Activated naive CD8-positive, alpha-beta T cell treated with anti-CD3 and anti-CD28 coated beads, Interleukin-2, amount 10 ng/mL, durations not matched to agents 7 days and 5 days (primary cell): ENCODE results near the gene RING1. TPM values are rescaled to one million over a fixed set of nuclear protein-coding genes. Genes with fewer than 3 reads are reported as not detected.

Experiments
- ATAC-seq: fragments of 150-1000 bp; cut with Tn5 transposase; one replicate; pipeline ENCODE4 v1.10.0; 2021; ENCODE audit warnings: low read depth, moderate library complexity
- POLR2A ChIA-PET: fragments of 350-600 bp; sonication (Branson Sonifier 250); formaldehyde crosslinking; loops from one replicate; lab custom pipeline; 2021; ENCODE audit warnings: antibody characterized with exemption; lab: Charles Lee
- DNase-seq: peaks from one replicate; pipeline ENCODE4 v3.0.0; 2021
- H3K27ac Mint-ChIP-seq: one replicate; pipeline ENCODE4 v1.8.0; 2022; ENCODE audit warnings: mild to moderate bottlenecking, mixed read lengths
- H3K27me3 Mint-ChIP-seq: one replicate; pipeline ENCODE4 v1.8.0; 2022; ENCODE audit warnings: mild to moderate bottlenecking, moderate library complexity, mixed read lengths
- H3K36me3 Mint-ChIP-seq: one replicate; pipeline ENCODE4 v1.8.0; 2021; ENCODE audit warnings: mild to moderate bottlenecking, mixed read lengths
- H3K4me1 Mint-ChIP-seq: one replicate; pipeline ENCODE4 v1.8.0; 2021; ENCODE audit warnings: mixed read lengths
- H3K4me3 Mint-ChIP-seq: one replicate; pipeline ENCODE4 v1.8.0; 2022; ENCODE audit warnings: mild to moderate bottlenecking, moderate library complexity, mixed read lengths
- H3K9me3 Mint-ChIP-seq: one replicate; pipeline ENCODE4 v1.8.0; 2021; ENCODE audit warnings: mixed read lengths
- microRNA-seq: library from miRNA; unstranded; fragments of <30 nt; microRNA quantifications from one replicate; pipeline ENCODE4 v1.2.0, GENCODE V29; 2022
- total RNA-seq, 2 experiments: library from RNA; stranded (reverse); gene quantifications; one replicate each; pipeline ENCODE4 v1.2.3, GENCODE V29; 2021

The RING1 gene
- total RNA-seq, 2 experiments from 2014 or later = 41.2 to 41.8 TPM

- Mint-ChIP-seq H3K27me3 (no peaks in the 10 kb centered on the region), H3K9me3 (no peaks in the 10 kb centered on the region), H3K4me3 (no peak overlapping the region), H3K4me1 (peaks cover 10% of the 10 kb centered on the region), H3K36me3 (peaks cover 26% of the 10 kb centered on the region), H3K27ac (no peak overlapping the region)
- POLR2A ChIA-PET = interaction anchor here (0.6 to 4.1 kb wide), 3 partner anchors 9 to 43 kb away, joined by 6 to 16 read pairs (median 15); partner anchors contain the start of genes RPS18 and VPS52
- ATAC-seq = no peak
- no peak for DNase-seq
These were observed 50.7 kb downstream of the RING1 start for GRCh38 chr6:33259032-33259431.

Small RNA genes lying within 50 kb of the gene (microRNA-seq; reads per million reads assigned to microRNA genes)
- gene MIR219A1 = 11.9 reads per million, percentile 17 among the genes with 10 or more reads in this experiment

Other genes with a start within 250 kb of the RING1 start
- 100 to 1,000 TPM; 365 to 371 TPM for gene BRD2, start 239.9 kb upstream of the RING1 start, total RNA-seq
- 1 to 10 TPM; 7.5 to 8.3 TPM for gene HLA-DOA, start 198.9 kb upstream of the RING1 start, total RNA-seq
- gene HLA-DPA1, start 134.9 kb upstream of the RING1 start, total RNA-seq = 10 to 100 TPM; 35.7 to 39.8 TPM
- gene HLA-DPB1, start 132.5 kb upstream of the RING1 start, total RNA-seq = 10 to 100 TPM; 43.4 to 44.7 TPM
- gene COL11A2, start 16.0 kb upstream of the RING1 start, total RNA-seq = 1 to 10 TPM in 1 of 2 experiments, under 1 TPM in 1; 1.00 to 1.1 TPM
- gene RXRB, start 7.8 kb upstream of the RING1 start, total RNA-seq = 10 to 100 TPM; 54.6 to 60.0 TPM
- 10 to 100 TPM; 41.7 to 44.8 TPM for gene SLC39A7, start 7.6 kb upstream of the RING1 start, total RNA-seq
- 10 to 100 TPM; 21.1 to 21.8 TPM for gene HSD17B8, start 3.8 kb upstream of the RING1 start, total RNA-seq
- 10 to 100 TPM; 72.3 to 76.0 TPM for gene VPS52, start 63.4 kb downstream of the RING1 start, total RNA-seq
- gene RPS18, start 63.6 kb downstream of the RING1 start, total RNA-seq = 1,000 to 10,000 TPM; 3,300 to 3,409 TPM
- gene B3GALT4, start 68.6 kb downstream of the RING1 start, total RNA-seq = 10 to 100 TPM; 32.0 to 35.4 TPM
- gene WDR46, start 80.7 kb downstream of the RING1 start, total RNA-seq = 10 to 100 TPM; 50.0 to 58.0 TPM
- 10 to 100 TPM; 53.3 to 54.7 TPM for gene PFDN6, start 81.1 kb downstream of the RING1 start, total RNA-seq
- 10 to 100 TPM; 65.4 to 65.5 TPM for gene RGL2, start 90.4 kb downstream of the RING1 start, total RNA-seq
- gene TAPBP, start 105.6 kb downstream of the RING1 start, total RNA-seq = 100 to 1,000 TPM; 250 to 257 TPM
- 10 to 100 TPM; 20.9 to 24.5 TPM for gene ZBTB22, start 109.2 kb downstream of the RING1 start, total RNA-seq
- 100 to 1,000 TPM; 108 to 117 TPM for gene DAXX, start 114.5 kb downstream of the RING1 start, total RNA-seq
- 100 to 1,000 TPM; 117 to 127 TPM for gene KIFC1, start 183.3 kb downstream of the RING1 start, total RNA-seq
- 100 to 1,000 TPM in 1 of 2 experiments, 10 to 100 TPM in 1; 98.3 to 105 TPM for gene PHF1, start 202.5 kb downstream of the RING1 start, total RNA-seq
- 100 to 1,000 TPM; 202 to 209 TPM for gene CUTA, start 209.6 kb downstream of the RING1 start, total RNA-seq
- 10 to 100 TPM; 53.3 to 60.1 TPM for gene SYNGAP1, start 211.6 kb downstream of the RING1 start, total RNA-seq
- 1 to 10 TPM; 9.1 to 9.8 TPM for gene ZBTB9, start 246.1 kb downstream of the RING1 start, total RNA-seq